HG03575 (cell line): Measurements from ENCODE around the gene FARSB.
"Not testable (repeated sequence)": the region's sequence is repeated elsewhere in the genome, so short reads cannot be mapped to it uniquely, and the experiment has no call there.

Source experiments
- ATAC-seq: cut with Tn5 transposase; IDR thresholded peaks from one replicate; pipeline ENCODE4 v1.9.1; 2021; ENCODE audit not compliant: unreplicated experiment, insufficient number of reproducible peaks, low FRiP score; ENCODE audit errors: extremely low read depth

Gene FARSB

DNA sequence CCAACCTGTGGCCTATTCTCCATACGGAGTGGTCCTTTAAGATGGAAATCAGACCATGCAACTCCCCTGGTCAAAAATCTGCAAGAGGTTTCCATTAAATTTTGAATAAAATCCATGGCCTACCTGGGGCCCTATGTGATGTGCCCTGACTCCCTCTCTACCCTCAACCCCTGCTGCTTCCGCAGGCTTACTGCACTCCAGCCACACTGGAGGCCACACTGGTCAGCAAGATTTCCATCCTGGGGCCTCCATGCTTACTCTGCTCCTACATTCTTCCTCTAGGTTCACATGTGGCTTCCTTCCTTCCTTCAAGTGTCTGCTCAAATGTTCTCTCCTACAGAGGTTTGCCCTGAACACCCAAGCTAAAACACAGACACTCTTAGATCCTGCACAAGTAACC, 40.6 kb downstream of the FARSB start:
- ATAC-seq = no peak

DNA sequence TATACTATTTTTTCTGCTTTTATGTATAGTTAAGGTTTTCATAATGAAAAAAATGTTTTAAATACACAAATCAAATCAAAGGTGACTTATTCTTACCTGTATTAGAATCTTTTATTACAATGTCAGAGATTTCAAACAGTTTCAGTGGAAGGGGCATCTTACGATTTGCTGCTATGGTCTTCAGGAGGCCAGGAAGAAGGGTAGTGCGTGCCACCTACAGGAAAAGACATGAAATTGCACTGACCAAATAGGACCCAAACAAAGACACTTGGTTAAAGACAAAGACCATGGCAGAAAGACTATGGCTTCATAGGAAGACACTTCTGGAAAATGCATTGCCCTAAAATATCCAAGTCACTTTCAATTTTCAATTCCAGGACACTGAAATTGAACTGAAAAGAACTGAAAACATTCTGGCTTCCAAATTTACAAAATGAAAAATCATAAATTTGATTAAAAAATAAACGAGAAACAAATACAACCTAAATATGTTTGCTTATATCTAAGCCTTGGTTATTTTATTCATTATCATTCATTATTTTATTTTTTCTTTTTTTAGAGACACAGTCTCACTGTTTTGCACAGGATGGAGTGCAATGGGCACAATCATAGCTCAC, 42.1 kb downstream of the FARSB start:
- ATAC-seq = no peak

DNA sequence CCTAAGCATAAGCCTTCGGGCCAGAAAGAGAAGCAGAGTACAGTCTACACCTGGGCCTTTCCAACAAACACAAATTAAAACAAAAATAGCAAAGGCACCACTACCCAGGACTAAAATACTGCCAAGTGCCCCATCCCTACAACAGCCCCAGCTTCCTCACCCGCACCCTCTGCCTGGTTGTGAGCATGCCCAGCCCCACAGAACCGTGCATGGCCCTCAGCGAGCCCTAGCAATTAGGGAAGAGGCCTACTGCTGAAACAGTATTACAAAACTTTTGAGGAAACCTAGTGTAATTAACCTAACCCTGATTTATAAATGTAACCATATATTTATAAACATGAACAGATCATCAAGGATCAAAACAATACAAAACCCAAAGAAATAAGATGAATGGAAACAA, 44.2 kb downstream of the FARSB start:
- no peak for ATAC-seq

DNA sequence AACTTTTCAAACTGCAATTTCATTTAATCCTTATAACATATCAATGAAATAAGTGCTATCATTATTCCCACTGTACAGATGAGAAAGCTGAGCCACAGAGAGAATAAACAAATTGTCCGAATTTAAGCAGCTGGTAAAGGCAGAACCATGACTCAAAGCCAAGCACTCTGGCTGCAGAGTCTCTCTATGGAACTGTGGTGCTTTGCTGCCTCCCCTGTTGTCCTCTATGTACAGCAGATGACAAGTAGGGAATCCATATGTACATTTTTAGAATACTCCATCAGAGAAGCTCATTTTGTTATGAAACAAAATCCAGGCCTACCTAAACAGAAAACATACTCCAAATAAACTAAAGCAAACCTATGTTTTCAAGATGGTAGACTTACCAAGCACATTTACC, 45.1 kb downstream of the FARSB start:
- ATAC-seq = no peak

DNA sequence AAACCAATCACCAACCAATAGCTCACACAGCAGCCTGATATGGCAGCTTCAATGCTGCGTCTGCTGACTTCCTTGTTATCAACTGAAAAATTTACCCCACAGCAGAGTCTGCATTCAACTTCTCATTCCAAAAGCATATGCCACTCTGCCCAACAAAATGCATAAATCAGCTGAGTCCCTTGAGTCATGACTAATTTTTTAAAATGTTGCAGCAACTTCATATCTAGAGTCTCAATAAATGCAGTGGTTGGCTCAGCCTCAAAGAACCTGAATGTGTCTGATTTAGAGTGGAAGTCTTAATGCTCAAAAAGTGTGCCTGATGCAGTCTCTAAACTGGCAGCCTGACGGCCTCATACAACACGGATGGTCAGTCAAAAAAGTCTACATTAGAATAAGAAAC, 46.5 kb downstream of the FARSB start:
- ATAC-seq = no peak

DNA sequence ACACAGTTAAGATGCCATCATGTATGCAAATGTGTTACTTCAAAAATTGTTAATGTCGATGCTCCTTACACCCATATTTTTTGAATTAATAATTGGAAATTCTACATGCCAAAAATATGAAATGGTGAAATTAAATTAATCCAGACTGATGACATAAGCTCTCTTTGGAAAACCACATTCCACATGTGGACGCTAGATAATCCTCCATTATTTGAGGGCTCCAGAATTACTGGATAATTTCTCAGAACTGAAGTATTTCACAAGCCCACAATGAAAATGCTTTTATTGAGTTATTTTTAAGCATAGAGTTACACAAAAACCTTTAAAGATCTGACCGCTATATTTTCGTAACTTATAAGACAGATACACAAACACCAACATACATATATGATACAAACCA, 47.8 kb downstream of the FARSB start:
- ATAC-seq = no peak

DNA sequence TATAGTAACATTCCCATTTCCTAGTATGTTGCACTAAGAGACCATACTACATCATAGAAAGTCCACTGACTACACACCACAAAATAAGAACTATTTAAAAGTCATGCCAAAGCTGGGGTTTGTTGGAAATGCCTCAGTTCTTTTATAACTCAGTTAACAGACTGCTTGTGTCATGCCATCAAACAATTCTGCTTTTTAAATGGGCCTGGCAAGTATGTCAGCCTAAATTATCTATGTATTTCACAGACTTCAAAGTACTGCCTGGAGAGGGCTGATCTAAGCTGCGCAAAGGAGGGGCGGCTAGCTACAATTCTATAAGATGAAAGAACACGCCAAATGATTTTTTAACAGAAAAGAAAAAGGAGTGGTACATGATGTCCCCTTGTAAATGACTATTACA, 49.6 kb downstream of the FARSB start:
- ATAC-seq = no peak

DNA sequence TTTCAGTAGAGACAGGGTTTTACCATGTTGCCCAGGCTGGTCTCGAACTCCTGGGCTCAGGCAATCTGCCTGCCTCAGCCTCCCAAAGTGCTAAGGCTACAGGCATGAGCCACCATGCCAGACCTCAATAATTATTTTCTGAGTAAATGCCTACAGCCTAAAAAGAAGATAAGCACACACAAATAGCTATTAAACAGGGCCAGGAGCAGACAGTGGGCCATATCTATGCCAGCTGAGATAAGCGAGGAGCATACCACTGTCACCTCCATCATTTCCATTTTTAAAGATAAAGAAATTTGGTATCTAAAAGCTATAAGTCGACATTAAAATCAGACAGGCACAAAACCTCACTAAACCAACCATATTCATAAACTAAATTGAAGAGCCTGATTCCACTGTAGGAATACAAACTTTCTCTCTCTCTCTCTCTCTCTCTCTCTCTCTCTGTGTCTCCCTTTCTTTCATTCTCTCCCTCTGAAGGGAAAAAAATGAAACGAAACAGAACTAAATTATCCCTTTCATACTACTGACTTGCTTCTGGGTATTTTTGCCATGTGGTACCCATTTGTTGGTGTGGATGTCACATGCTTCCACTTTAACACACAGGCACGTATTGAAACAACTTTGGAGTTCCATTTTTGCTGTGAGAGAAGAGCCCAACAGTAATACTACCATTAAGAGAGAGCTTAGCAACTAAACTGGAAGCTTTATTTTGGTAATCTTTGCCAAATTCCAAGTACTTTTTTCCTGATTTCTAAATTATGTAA, 51.0 kb downstream of the FARSB start:
- no peak for ATAC-seq

DNA sequence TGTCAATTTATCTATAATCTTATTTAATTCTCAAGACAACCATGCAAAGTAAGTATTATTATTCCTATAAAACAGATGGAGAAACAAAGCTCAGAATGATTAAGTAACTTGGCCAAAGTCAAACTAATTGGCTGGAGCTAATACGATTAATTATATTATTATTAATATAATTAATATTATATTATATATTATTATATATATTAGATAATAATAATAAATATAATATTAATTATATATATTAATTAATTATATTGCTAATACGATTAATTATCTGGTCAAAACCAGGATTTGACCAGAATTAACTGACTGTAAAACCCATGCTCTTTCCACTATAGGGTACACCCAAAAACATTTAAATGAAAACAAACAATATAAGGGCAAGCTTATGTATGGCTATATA, 52.4 kb downstream of the FARSB start:
- ATAC-seq = no peak

DNA sequence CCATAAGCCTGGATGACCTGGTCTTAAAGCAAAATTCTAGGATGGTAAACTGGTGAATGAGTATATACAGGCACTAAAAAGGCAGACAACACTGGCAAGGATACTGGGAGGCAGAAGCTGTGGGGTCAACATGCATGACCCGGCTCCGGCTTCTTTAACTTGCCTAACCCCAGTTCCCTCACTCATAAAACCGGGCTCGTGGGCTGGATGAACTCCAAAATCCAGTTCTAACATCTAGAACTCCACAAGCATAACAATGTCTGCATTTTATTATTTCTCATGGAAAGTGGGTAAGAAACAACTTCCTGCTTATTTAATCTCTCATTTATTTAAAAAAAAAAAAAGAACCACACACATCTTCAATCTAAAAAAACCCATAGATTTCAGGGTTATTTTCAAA, 57.3 kb downstream of the FARSB start:
- no peak for ATAC-seq

DNA sequence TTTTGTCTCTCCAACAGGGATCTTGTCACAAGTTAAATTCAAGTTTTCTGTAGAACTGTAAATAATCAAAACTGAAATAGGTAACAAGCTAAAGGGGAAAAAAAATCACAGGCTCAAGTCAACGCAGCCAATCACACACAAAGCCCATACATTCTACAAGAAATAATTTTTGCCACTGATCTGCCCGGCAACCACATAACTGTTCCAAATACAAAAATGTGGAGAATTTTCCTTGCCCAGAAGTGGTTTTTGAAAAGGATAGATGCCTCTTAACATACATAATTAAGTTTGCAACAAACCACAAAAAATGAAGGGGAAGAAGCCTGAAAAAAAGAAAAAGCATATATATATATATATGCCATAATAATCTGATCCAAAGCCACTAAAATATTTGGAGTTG, 60.3 kb downstream of the FARSB start:
- ATAC-seq = no peak

DNA sequence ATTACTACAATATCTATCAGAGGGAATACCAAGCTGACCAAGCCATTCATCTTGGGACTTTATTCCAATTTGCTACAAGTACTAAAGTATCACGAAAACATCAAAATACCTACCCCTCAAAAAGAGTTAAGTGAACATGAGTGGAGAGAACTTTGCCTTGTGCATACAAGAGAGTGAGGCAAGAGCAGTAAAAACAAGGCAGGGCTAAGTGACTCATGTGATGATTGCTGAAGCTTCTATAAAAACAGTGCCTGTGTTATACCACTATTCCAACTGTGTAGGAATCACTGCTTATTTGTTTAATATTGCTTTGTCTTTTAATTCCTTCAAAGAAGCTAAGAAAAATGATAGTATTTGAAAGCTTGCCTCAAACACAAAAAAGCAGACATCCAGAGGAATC, 61.2 kb downstream of the FARSB start:
- no peak for ATAC-seq

DNA sequence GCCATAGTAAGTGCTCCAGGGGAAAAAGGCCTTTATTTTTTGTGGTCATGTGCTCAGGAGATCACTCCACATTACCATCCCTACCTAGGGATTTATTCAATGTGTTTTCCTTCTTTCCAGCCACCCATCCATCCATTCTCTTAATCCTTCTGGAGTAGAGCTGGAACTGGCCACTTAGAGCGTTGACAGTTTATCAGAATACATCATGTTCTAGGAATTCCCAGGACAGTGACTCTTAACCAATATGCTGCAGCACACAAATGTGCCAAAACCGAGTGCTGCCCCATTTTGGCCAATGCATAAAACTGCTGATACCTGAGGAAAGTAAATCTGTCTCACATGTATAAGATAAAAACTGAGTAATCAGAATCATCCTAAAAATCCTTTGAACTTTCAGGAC, 63.7 kb downstream of the FARSB start:
- no peak for ATAC-seq

DNA sequence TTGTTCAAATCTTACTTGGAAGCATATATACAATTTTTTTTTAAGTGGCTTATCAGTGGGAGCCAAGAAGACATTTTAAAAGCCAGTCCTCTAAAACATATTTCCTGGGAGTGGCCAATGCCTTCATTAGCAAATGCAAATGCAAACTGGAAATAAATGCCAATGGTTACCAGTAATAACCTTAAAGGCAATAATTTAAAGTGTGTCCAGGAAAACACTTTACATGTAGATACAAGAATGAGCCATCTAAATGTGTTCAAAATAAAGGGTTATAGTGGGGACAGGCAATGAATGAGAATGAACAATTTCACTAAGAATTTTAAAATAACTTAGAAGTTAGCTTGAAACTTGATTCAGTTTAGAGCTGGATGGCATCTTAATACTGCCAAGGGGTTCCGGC, 64.2 kb downstream of the FARSB start:
- ATAC-seq = no peak

DNA sequence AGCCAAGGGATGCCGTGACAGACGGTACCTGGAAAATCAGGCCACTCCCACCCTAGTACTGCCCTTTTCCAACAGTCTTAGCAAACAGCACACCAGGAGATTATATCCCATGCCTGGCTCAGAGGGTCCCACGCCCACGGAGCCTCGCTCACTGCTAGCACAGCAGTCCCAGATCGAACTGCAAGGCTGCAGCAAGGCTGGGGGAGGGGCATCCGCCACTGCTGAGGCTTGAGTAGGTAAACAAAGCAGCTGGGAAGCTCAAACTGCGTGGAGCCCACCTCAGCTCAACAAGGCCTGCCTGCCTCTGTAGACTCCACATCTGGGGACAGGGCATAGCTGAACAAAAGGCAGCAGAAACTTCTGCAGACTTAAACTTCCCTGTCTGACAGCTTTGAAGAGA, 71.3 kb downstream of the FARSB start:
- ATAC-seq = not testable (repeated sequence)

DNA sequence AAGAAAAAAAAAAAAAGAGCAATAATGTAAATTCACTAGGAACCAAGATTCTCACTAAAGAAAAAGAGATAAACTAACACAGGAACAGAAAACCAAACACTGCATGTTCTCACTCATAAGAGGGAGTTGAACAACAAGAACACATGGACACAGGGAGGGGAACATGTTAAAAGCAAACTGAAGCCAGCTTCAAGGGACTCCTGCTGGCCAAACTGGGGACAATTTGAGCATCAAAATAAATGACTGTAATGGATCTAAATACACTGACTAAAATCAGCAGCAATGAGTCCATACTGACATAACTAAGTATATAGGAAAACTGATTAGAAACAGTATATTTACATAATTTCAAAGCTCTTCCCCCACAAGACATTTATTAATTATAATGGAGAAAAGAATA, 73.0 kb downstream of the FARSB start:
- ATAC-seq = no peak

DNA sequence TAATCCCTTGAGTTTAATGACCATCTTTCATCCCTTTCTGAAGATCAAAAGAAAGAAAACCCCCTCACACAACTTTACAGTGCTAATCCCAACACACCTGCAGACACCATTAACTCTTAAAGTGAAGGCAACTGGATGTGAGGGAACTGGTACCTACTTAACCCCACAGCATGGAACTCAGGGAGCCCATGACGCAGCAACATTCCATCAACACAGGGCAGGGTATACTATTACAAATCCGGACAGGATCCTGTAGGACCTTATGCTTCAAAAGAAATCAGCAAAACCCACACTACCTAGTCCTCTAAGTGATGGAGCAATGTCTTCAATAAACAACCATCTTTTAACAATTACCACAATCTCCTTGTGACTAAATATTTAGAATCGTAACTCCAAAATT, 78.6 kb downstream of the FARSB start:
- ATAC-seq = no peak

DNA sequence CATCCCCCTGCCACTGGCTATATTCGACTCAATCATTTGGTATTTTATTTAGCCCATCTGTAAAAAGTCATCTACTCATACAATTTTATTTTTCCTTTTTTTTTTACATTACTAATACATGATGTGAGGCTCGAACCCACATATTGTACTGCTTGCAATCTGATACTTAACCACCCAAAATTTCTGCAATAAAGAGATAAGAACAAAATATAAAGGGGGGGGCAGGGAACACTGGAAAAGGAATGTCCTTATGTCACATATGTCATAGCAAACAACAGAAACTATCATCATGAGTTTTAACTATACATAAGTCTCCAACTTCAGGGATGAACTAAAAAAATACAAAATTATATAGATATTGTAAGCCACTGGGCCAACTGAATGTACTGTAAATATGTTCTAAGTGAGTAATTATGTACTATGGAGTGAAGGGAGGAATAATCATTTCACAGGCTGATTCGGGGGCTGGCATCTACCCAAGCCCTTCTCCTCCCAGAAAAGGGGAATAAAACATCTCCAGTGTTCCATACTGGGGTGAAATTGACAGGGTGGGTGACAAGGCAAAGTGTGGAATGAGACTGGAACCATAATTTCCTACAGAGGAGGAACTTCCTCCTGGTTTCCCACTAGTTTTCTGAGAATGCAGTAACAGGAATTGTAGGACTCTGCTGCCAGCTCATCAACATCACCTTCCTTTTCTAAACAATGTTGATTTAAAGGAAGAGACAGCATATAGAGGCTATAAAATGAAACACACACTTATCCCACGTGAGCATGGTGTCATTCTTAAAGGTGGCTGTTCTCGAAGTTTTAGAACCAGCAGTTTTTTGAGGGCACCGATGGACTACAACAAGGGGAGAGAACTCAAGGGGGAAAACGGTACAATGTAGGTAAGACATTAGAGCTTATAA, 79.5 kb downstream of the FARSB start:
- ATAC-seq = no peak

DNA sequence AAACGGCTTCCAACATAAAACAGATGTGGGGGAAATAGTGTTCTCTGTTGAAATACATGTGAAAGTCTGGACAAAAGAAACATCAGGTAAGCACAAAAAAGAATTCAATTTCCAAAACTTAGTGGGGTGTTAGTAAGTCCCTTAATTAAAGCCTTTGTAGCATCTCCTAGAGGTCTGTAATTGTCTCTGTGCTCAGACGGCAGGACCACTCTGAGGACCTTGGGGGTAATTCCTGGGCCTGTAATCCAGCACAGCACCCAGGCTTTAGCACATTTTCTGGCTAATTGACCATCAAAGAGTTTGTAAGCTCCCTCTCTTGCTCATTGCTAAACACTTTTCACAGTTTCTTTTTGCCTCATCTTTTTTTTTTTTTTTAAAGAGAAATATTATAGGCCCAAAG, 80.3 kb downstream of the FARSB start:
- no peak for ATAC-seq

DNA sequence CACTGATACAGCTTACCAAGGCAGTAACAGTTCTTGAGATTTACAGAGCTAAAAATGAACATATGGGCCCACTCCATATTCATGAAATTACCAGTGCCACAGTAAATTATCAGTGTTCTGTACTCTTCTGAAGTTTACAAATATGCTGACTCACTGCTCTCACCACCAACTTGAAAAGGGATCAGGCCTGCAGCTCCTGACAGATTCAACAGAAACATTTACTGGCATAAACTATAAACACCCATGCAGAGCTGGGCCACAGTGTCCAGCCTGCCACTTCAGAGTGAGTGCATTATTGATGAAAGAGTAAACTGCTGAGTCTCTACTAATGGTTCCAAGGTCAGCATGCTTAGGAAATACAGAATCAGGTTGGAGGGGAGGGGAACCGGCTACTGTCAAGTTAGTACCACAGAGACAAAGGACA, 83.1 kb downstream of the FARSB start:
- ATAC-seq = no peak
